ENCODE data around the gene PXN.

PXN gene

DNA sequence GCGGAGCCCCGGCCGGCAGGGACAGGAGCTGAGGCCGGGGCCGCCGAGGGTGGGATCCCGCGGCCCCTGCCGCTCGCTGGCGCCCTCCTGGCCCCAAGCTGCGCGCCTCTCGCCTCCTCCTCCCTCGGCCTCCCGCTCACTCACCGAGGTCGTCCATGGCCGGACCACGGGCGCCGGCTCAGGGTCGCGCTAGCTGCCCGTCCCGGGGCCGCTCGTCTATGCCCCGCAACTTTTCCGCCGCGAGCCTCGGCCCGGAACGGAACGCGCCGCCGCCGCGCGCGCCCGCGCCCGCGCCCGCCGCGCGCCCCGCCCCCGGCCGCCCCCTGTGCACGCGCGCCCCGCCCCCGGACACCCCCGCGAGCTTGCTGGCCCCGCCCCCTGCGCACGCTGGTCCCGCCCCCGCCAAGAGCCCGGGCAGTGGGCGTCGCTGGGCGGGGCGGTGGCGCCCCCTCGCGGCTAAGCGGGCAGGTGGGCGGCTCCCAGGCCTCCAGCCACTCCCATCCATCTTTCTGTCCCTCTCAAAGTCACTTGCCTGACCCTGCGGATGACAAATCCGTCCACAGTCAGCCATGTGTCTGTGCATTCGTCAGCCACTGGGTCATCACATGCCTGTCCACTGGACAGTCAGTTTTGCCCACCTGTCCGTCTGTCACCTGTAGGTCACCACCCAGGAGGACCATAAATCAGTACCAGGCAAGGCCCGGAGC, at the start of gene PXN:
Gene PXN, minus strand, starts transcription at position 258 of the 707 bp plus-strand sequence. Its CDS starts 101 bp downstream, at position 157.
- DNase-seq, result peak; percentile 93

DNA sequence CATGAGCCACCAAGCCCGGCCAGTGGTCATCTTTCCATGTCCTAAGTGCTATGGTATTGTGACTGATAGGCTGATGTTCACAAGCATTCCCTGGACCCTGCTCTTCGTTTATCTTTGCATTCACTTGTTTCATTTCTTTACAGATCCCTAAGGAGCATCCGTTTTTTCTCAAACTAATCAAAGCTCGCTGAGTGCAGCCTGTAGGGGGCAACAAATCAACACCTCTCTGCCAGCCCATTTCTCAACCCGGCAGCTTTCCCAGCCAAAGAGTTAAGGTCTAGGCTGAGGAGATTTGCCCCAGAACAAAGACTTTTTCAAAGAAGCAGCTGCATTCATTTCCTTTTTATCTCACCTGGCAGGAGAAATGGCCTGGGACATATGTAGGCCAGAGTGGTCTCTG, 48.7 kb upstream of the PXN start:
- no peak for DNase-seq

DNA sequence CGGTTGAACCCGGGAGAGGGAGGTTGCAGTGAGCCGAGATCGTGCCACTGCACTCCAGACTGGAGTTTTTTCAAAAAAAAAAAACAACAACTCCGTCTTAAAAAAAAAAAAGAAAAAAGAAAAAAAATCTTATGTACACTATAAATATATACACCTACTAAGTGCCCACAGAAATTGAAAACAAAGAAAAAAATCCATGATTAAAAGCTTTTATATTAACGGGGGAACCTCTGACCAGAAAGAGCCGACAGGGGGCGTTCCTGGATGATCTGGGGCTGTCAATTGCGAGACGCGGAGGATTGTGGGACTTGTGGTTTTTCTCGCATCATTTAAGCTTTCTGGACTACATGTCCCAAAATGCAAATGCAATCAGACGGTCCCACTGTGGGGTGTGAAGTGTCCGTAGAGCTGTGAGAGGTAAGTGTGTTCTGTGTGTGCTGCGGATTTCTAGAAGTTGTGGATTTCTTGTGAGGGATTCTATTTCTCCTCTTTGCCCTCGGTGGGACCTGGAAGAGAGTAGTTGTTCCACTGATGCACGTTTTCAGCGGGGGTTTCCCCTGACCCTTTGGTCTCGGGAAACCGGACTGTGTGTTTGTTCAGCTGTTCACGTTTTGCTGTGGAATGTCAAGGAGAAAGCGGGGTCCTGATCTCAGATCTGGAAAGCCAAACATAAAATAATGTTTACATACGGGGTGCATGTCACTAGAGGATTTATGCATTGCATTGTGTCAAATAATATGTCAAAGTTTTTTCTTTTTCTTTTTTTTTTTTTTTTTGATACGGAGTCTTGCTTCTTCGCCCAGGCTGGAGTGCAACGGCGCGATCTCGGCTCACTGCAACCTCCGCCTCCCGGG, 36.7 kb upstream of the PXN start, which contains the start of gene SIRT4:
Gene SIRT4, plus strand, starts transcription at position 360 of the 854 bp plus-strand sequence. CDS start 1,241 bp downstream, outside the sequence.
- DNase-seq, result peak; percentile 81

DNA sequence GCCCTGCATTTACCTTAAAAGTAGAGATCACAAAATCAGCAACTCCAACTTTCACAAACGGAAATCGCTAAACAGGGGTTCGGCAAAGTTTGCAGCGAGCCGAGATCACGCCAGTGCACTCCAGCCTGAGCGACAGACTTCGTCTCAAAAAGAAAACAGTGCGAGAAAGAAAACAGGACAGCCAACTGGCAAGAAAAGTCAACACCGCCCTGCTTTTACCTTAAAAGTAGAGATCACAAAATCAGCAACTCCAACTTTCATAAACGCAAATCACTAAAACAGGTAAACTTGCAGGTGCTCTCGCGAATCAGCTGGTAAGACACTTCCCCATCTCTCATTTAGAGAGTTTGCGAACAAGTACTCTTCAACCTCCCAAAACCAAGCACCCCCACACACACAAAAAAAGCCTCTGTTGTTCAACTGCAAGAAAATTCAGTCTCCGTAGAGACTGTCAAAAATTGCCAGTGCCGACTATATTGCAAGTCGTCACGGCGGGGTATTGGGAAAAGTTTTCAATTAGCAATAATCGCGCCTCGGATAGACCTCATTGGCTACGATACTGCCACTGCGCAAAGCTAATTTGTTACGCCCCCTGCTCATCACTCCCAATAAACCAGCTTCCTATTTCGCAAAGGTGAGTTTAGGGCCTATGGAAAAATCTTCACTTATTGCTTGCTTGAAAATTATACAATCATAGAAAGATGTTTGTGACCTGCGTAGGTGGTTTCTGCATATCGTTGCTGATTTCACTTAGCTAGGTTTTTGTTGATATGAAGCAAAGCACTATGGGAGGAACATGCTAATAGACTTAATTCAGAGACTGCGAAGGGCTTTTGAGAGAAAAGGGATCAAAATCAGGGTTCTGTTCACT, 27.4 kb upstream of the PXN start, which contains the start of gene RNU4-1:
Gene RNU4-1, minus strand, starts transcription at position 577 of the 871 bp plus-strand sequence.
- peak; percentile 73 for DNase-seq

DNA sequence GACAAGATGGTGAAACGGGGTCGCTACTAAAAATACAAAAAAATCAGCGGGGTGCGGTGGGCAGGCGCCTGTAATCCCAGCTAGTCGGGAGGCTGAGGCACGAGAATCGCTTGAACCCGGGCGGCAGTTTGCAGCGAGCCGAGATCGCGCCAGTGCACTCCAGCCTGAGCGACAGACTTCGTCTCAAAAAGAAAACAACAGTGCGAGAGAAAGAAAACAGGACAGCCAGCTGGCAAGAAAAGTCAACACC, 26.8 kb upstream of the PXN start:
- no peak for DNase-seq

DNA sequence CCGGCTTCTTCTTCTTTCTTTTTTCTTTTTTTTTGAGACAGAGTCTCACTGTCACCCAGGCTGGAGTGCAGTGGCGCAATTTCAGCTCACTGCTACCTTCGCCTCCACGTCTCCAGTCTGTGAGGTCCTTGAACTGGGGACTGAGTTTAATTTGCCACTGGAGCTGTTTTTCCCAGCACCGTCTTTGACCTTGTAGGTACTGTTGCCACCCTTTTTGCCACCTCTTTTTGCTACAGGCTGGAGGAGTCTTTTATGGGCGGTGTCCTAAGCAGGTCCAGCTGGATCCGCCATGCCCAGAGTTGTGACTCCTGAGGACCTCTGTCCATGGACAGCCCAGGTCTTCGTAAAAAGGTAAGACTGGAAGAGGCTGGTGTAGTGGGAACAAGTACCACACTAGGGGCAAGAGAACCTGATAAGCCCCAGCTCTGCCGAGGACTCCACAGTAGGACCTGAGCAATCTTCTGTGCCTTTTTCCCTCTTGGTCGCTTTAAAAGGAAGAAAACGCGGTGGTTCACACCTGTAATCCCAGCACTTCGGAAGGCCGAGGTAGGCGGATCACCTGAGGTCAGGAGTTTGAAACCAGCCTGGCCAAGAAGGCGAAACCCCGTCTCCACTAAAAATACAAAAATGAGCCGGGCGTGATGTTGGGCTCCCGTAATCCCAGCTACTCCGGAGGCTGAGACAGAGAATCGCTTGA, 25.2 kb upstream of the PXN start:
- peak; percentile 32 for DNase-seq

DNA sequence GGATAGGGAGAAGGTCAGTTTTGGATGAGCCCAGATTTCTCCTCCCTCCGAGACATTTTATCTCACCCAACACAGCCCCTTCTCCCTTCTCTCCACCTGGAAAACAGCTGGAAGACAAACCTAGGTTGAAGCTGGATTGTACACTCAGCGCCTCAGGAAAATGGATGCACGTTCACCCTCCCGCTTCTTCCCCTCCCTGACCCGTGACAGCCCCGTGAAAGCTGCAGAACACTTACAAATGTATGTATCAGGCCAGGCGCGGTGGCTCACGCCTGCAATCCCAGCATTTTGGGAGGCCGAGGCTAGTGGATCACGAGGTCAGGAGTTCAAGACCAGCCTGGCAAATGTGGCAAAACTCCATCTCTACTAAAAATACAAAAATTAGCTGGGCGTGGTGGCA, 22.0 kb upstream of the PXN start:
- DNase-seq, result no peak

DNA sequence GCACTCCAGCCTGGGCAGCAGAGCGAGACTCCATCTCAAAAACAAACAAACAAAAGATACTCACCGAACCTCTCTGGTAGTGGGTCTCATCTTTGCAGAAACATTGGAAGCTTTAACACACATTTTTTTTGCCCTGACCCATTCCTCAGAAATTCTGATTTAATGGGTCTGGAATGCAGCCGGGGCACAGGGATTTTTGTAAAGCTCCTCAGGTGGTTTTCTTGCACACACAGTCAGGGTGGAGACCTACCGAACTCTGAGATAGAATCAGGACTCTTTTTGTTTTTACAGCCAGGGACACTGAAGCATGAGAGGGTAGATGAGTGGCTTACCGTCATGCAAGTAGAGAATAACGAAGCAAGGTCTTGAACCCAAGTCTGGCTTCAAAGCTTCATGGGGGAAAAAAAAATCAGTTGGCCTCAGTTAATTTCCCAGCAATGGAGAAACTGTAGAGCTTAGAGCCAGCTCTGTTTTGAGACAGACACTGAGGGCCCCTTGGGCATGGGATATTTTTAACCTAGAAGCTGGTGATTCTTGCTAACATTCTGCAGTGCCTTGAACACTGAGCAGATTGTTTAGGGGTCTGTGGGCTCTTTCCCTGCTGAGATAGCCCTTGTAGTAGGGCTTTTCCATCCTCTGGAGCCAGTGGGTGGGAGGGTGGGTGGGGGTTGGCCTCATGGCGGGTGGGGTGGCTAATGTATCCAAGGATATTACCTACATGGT, 21.4 kb upstream of the PXN start:
- no peak for DNase-seq

DNA sequence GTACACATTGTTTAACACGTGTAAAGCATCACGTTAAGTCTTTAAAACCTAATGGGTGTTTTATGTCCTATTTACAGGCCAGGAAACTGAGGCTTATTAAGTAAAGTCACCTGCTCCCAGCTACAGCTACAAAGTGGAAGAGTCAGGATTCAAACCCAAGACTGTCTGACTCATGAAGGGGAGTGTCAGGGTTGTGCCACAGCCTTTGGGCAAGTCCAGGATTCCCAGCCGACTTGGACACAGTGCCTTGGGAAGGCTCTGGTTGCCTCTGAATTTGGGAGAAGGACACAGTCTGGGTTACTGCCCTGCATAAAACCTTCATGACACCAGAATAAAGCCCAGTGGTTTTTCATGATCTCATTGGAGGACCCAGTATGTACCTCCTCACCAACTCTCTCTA, 18.9 kb upstream of the PXN start:
- DNase-seq, result no peak

DNA sequence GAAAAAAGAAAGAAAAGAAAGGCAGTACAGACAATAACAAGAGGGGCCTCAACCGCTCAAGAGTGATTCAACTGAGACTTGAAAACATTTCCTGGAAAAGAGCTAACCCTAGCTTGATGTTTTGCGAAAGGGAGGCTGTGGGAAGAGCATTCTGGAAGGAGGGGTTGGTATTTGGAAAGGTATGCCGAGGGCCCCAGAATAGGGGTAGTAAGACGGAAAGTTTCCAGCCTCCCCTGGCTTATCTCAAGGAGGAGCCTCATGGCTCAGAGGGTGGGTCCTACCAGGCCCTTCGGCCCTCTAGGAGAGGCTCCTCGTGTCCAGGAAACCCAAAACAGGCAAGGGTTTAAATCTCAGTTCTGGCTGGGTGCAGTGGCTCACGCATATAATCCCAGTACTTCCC, 17.8 kb upstream of the PXN start:
- DNase-seq, result no peak

DNA sequence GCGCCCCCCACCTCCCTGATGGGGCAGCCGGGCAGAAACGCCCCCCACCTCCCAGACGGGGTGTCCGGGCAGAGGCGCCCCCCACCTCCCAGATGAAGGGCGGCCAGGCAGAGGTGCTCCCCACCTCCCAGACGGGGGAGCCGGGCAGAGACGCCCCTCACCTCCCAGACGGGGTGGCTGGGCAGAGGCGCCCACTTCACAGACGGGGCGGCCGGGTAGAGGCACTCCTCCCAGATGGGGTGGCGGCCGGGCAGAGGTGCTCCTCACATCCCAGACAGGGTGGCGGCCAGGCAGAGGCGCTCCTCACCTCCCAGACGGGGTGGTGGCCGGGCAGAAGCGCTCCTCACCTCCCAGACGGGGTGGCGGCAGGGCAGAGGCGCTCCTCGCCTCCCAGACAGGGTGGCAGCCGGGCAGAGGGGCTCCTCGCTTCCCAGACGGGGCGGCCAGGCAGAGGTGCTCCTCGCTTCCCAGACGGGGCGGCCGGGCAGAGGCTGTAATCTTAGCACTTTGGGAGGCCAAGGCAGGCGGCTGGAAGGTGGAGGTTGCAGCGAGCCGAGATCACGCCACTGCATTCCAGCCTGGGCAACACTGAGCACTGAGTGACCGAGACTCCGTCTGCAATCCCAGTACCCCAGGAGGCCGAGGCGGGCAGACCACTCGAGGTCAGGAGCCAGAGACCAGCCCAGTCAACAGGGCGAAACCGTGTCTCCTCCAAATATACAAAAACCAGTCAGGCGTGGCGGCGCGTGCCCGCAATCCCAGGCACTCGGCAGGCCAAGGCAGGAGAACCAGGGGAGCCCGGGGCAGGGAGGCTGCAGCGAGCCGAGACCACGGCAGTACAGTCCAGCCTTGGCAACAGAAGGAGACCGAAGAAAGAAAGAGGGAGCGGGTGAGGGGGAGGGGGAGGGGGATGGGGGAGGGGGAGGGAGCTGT, 12.9 kb upstream of the PXN start:
- no peak for DNase-seq

DNA sequence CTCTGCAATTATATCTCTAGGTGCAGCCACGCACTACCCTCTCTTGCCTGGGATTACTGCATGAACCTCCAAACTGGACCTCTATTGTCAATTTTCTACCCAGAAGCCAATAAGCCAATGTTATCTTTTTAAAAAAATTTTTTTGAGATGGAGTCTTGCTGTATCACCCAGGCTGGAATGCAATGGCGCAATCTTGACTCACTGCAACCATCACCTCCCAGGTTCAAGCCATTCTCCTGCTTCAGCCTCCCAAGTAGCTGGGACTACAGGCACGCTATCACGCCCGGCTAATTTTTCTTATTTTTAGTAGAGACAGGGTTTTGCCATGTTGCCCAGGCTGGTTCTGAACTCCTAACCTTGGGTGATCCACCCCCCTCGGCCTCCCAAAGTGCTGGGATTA, 11.2 kb upstream of the PXN start:
- DNase-seq, result no peak

DNA sequence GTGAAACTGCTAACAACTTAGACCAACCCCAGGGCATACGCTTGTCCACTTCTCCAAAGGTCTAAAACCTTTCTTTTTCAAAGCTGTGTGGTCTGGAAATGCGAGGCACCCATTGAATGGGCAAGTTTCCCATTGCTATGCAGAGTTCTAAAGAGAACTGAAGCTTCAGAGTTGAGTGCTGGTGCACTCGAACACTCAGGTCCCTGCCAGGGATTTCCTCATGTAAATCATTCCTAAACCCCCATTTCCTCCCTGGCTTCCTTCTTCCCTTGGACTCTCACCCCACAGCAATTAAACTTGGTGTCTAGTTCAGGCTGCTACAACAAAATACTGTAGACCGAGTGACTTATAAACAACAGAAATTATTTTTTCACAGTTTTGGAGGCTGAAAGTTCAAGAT, 2.2 kb upstream of the PXN start:
- no peak for DNase-seq

DNA sequence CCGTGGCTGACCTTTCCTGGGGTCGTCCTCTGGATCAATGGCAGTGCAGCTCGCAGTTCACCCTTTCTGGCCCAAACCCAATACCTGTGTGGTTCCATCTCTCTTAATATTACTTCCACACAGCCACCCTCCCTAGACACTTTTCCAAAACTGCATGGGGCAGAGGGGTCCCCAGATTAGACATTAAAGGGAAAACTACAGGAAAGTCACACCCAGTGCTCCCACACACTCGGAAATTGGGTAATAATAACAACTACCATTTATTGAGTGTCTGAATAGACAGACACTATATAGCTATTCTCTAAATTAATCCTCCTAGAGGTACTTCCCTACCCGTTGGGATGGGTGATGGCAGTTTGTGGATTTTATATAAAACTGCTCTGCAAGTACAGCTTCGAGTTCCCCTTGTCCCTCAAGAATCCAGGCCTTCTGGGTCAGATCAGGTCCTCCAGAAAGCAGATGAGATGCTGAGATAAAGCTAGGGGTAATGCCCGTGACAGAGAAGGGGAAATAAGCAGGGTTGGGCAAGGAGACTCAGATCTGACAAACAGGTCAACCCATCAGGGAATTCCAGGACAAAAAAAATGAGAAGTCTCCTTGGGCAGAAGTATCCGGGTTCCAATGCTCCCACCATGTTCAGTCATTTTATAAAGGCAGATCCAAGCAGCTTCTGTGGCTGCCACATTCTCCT, 795 bp upstream of the PXN start:
- DNase-seq, result no peak

DNA sequence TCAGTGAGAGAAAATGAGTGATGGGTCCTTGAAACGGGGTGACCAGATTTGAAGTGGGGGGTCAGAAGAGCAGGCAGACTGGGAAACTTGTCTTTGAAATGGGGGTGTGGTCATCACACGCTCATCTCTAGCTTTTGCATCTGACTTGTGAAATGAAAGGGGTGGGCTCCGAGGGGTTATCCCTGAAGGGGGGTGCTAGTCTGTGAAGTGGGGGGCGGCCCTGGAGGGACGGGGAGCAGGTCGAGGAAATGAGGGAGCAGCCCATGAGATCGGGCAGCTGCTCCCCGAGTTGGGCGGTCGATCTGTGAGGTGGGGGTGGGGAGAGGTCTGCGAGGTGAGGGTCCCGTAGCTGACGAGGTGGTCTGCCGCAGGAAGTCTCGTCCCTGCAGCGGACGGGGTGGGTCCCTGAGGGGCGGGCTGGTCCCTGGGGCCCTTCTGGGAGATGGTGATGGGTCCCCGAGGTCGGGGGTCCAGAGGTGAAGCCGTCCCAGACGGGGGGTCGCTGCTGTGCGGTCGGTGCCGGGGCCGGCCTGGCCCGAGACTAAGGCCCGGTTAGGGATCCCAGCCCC, 542 bp downstream of the PXN start:
- no peak for DNase-seq

DNA sequence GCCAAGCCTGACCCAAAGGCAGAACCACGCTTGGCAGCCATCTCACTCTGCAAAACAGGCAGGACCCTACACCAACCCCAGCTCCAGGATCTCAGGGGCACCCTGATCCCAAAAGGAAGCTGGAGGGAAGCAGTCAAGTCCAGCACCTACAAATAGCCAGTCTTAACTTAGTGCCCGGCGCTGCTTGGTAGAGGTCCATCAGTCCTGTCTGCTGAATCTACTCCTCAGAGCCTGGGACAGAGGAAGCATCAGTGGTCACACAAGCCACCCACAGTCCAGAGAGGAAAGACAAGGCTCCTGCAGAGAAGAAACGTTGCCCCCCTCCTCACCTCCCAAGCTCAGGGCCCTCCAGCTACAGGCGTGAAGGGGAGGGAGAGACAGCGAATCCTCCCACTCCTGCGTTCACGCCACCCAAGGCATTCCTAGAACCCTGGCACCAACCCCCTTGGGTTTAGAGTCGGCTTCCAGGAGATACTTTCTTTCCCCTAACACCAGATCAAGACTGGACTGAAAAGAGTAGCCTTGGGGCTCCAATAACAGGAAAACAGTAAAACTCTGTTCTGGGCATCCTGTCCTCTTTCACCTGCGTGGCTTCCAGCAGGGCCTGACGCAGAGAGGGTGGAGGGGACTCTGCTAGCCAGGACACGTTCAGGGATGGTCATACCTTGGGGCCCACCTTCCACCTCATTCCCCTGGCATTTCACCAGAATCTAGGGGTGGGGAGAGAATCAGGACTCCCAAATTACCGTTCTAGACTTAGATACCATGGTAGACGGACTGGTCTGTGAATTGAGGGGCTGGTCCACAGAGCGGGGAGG, 1.2 kb downstream of the PXN start:
- DNase-seq, result no peak

DNA sequence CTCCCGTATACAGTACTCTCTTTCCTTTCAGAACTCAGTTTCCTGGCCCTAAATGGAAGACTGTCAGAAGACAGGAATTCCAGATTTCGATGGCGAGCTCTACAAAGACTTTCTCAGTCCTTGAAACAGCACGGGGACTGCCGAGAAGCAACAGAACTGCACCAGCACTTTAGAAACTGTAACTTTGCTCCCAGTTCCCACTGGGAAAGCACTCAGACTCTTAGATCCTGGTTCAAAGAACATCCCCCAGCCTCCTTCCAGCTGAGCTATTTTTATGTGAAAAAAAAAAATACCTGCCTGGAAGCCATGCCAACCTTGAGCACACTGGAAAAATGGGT, 1.8 kb downstream of the PXN start:
- DNase-seq, result no peak

DNA sequence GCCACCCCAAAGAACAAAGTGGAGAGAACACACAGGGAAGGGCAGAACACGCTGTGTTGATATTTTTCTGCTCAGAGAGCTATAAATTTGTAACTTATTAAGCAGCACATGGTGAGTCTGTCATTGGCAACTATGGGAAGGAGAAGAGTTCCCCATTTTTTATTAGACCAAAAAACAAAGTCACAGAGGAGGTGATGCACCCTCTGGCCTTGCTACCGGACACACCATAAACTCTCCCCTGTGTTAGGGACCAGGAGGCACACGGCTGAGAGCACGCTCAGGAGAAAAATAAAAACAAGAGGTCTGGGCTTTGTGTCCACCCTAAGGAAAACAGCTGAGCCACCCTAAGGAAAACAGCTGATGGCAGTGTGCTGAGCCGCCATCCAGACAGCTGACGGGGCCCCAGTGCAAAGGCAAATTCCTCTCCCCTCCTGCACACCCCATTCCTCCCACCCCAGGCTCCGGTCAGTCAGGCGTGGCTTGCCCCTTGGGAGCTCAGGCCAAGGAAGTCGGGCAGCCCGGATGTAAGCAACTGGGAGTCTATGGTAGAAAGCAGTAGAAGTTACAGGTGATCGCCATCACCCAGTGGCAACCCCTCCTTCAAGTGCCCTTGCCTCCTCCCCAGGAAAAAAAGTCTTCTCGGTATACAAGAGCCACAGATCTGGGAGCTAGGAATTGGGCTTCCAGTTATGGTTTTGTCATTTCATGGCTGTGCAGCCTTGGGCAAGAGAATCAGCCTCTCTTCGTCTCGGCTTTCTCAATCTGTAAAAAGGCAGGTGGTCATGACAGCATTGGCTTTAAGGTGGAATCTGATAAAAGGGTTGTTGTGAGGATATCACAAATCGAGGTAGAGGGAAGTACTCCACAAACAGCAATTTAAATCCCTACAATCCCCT, 2.4 kb downstream of the PXN start:
- DNase-seq, result no peak
